Ovary (tissue), 3 donors: ENCODE results near the gene CFAP100.

Experiments
- CTCF ChIP-seq, 3 donors: fragments of 450-650 bp in 2 of 3; fragments of 200-600 bp in 1 of 3; IDR thresholded peaks; one replicate each; pipeline versions ENCODE4 v1.5.1 to v1.8.0; 2016 to 2022; ENCODE audit warnings: antibody characterized with exemption in 3 of 3, mild to moderate bottlenecking in 1 of 3
- EP300 ChIP-seq: sonication (generic); formaldehyde crosslinking; IDR thresholded peaks from one replicate; pipeline ENCODE4 v1.6.1; 2017; ENCODE audit warnings: antibody characterized with exemption
- POLR2A ChIP-seq: fragments of 450-650 bp; IDR thresholded peaks from one replicate; pipeline ENCODE4 v1.6.1; 2017; ENCODE audit warnings: antibody characterized with exemption, mild to moderate bottlenecking, moderate library complexity
- donor health status: DM: no; HTN: no; CAD: no.

GRCh38 chr3:126414406-126414805, 19.7 kb downstream of the CFAP100 start:
- TF ChIP-seq CTCF (IDR thresholded peaks at IDR 0.05) (no peak), POLR2A (no peak), EP300 (no peak)
